ENCODE measurements around the gene KRTAP12-2.
"Not testable (repeated sequence)": the region's sequence is repeated elsewhere in the genome, so short reads cannot be mapped to it uniquely, and the experiment has no call there.

Gene KRTAP12-2

GRCh38 chr21:44702111-44702972, 35.6 kb upstream of the KRTAP12-2 start:
- no peak for DNase-seq

DNA sequence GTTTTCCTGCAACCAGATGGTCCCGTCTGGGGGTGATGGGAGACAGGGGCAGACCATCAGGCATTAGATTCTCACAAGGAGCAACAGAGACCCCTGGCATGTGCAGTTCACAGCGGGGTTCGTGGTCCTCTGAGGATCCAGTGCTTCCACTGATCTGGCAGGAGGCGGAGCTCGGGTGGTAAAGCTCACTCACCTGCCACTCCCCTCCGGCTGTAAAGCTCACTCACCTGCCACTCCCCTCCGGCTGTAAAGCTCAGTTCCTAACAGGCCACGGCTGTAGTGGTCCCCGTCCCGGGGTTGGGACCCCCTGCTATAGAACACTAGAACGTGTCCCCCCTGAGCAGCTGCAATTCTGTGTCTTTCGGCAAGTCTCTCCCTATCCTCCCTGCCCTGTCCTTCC, 34.8 kb upstream of the KRTAP12-2 start:
- DNase-seq, result no peak

- no peak for DNase-seq
These were observed 34.3 kb upstream of the KRTAP12-2 start for GRCh38 chr21:44701023-44701400.

DNA sequence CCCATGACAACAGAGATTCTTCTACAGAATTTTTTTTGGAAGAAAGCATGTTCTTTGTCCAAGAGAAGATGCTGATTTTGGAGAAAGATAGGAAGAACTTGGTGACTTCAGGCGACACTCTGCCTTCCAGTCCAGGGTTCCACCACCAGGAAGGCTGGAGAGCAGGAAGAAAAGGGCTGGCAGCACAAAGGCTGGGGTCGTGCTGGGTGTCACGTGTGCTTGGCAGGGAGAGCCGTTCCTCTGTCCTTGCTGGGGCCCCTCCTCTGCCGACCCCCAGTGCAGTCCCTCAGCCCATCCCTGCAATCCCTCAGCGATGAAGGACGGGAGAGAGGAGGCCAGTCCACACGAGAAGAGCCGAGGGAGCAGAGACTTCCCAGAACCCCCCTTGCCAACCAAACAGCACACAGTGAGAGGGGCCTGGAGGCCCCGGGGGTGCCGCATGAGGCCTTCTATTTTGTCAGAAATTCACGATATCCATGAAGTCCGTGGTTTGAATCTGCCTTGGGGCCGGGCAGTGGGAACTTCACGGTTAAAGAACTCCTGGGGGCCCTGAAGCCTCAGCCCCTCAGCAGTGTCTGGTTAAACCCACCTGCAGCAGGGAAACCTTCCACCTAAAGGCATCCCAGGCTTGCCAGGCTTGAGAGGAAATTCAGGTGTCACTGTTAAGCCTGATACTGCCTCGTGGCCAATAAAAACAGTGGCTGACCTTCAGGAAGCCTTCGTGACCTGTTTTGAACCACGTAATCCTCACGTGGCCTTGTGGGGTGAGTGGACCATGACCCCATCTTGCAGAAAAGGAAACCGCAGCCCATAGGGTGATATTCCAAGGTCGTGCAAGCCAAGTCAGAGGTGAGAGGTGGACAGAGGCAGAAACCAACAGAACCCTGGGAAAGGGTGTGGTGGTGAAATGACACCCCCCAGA, 33.6 kb upstream of the KRTAP12-2 start:
- DNase-seq, result no peak

DNA sequence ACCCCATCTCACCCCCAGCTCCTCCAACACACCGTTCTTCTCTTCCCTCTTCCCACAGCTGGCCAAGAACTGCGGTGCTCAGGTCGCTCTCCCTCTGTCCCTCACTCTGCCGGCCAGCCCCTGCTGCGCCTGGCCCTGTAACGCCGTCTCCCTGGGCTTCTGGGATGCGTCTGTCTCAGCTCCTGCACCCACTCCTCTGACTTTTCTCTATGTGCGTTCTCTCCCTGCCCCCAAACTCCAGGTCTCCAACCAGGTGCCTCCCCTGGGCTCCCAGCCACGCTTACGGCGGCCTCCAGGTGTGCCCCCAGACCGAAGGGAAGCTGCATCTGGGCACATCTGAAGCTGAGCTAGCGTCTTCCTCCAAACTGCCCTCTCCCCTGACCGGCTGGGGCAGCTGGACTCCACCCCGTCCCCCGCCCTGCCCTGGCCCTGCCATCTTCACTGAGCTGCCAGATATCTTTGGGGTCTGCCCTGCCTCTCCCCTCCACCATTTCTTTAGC, 32.8 kb upstream of the KRTAP12-2 start:
- no peak for DNase-seq

DNA sequence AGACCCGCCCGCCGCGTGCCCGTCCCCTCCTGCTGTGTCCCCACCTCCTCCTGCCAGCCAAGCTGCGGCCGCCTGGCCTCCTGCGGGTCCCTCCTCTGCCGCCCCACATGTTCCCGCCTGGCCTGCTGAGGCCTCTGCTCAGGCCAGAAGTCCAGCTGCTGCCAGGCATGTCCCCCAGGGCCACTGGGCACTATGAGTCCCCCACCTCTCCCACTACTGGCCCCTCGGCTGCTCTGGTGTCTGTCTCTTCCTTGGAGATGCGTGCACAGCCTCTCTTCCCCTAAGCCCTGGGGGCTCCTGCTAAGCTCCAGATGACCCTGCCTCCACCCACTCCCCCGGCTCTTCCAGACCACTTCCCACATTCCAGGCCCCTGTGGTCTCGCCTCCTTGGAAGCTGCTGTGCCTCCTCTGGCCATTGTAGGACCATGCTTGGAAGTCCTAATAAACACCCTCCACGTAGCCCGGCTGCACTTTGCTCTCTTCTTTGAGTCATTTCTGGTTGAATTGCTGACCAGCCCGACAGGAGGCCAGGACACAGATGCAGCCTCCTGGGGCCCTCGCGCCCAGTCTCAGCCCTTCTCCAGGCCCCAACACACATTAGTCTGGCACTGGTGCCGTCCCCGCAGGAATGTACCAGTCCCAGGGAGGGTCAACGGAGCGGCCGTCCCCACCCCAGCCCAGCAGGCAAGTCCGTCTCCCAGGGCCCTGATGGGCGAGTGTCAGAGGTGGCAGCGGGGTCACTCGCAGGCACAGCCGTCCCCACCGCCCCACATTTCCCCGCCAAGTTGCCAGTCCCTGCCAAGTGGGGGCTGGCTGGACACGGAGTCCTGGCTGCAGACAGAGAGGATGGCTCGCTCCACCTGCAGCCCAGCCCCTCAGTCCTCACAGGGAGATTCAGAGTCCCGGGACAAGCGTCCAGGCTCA, 31.3 kb upstream of the KRTAP12-2 start:
- no peak for DNase-seq

DNA sequence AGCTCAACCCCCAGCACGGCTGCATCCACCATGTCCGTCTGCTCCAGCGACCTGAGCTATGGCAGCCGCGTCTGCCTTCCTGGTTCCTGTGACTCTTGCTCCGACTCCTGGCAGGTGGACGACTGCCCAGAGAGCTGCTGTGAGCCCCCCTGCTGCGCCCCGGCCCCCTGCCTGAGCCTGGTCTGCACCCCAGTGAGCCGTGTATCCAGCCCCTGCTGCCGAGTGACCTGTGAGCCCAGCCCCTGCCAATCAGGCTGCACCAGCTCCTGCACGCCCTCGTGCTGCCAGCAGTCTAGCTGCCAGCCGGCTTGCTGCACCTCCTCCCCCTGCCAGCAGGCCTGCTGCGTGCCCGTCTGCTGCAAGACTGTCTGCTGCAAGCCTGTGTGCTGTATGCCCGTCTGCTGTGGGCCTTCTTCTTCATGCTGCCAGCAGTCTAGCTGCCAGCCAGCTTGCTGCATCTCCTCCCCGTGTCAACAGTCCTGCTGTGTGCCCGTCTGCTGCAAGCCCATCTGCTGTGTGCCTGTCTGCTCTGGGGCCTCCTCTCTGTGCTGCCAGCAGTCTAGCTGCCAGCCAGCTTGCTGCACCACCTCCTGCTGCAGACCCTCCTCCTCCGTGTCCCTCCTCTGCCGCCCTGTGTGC, 30.6 kb upstream of the KRTAP12-2 start, which contains the start of gene KRTAP10-12:
Gene KRTAP10-12 (plus strand): TSS at position 1 of the 639 bp plus-strand sequence. CDS start 30 bp downstream, at position 31.
- DNase-seq, result not testable (repeated sequence)

GRCh38 chr21:44696572-44696971, 29.8 kb upstream of the KRTAP12-2 start:
- no peak for DNase-seq

GRCh38 chr21:44695641-44696040, 28.9 kb upstream of the KRTAP12-2 start:
- DNase-seq, result no peak

DNA sequence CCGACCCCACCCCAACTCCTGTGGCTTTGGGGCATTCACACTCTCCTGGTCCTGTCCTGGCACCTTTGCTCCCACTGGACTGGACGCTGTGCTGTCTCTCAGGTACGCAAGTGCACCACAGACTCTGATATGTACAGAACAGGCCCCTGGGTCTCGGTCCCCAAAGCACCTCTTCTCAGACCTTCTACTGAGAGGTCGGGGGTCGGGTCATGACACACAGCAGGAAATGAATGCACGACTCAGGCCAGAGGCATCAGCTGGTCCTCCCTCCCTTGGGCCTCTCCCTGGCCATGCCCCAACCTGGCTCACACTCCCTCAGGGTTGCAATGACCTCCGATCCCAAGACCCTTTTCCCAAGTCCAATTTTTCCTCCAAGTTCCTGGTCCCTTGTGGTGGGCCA, 28.5 kb upstream of the KRTAP12-2 start:
- no peak for DNase-seq

DNA sequence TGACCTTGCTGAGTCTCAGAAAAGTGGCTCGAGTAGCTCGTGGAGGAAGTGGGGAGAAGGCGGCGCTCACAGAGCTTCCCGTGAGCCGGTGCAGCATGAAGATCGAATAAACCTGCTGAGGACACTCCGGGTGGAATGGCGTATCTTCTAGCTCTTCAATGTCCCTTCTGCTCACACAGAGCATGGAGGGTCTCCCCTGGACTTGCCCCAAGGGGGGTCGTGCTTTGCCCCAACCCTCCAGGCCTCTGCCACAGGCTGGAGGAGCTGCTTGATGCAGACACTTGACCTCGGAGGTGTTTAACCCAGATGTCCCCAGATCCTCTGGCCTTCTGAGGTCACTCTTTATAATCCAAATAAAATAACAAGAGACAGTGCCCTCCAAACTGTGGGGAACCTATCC, 28.0 kb upstream of the KRTAP12-2 start:
- DNase-seq, result no peak

GRCh38 chr21:44692798-44693512, 26.2 kb upstream of the KRTAP12-2 start:
- DNase-seq, result no peak

DNA sequence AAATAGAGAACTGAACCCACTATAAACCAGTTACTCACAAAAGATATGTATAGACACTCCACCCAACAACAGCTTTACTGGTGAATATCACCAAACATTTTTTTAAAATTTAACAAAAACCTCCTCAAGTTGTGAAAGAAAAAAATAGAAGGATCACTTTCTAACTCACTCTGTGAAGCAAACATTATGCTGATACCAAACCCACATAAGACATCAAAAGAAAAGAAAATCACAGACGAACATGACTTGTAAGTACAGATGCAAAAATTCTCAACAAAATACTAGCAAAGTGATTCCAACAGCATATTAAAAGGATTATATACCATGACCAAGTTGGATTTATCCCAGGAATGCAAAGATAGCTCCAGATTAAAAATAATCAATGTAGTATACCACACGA, 25.0 kb upstream of the KRTAP12-2 start:
- DNase-seq, result no peak

DNA sequence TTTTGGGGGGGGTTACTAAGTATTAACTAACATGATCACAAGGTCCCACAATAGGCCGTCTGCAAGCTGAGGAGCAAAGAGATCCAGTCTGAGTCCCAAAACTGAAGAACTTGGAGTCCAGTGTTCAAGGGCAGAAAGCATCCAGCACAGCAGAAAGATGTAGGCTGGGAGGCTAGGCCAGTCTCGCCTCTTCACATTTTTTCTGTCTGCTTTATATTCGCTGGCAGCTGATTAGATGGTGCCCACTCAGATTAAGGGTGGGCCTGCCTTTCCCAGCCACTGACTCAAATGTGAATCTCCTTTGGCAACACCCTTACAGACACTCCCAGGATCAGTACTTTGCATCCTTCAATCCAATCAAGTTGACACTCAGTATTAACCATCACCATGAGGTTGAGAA, 23.0 kb upstream of the KRTAP12-2 start:
- not testable (repeated sequence) for DNase-seq

GRCh38 chr21:44687671-44688070, 20.9 kb upstream of the KRTAP12-2 start:
- DNase-seq, result no peak

DNA sequence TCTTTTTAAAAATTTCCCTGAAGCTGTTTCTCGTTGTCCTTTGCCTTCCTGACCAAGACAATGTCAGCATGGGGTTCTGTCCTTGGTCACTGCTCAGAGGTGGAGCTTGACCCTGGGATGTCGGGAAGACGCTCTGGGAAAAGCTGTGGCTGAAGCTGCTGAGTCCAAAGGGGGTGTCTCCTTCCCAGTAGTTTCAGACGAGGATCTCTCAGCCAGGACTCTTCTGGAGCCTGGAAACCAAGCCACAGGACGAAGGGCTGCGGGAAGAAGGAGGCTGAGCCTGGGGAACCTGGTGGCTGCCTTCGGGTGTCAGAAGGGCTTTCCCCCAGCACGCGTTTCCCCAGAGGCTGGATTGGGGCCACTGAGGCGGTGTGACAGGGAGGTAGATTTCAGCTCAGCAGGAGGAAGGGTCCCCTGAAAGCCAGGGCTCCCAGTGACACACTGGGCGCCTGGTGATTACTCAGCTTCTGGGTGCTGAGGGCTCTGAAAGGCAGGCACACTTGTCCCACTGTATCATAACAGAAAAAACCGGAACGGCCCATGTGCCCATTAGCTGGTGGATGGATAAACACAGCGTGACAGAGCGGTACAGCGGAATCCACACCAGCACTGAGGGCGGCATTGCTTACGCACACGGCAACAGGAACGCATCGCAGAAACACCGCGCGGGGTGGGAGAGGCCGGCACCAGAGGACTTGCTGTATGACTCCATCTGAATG, 20.3 kb upstream of the KRTAP12-2 start:
- no peak for DNase-seq

- DNase-seq, result no peak
These were observed 19.5 kb upstream of the KRTAP12-2 start for GRCh38 chr21:44686000-44686781.

DNA sequence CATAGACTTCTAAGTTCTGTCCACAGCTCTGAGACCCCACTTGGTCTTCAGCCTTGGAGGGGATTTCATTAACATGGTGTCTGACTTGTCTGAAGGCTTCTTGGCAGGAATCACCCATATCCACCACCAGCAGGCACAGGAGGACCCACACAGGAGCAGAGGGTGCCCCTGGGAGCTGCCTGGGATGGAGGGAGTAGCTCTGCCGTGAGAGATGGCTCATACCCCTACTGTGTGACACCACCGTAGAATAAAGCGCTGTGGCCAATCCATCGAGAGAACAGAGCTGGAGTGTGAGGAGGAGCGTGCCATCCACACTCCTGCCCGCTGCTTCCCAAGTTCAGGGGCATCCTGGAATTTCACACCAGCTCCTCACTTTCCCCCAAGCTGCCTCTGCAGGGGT, 18.3 kb upstream of the KRTAP12-2 start:
- DNase-seq, result not testable (repeated sequence)

DNA sequence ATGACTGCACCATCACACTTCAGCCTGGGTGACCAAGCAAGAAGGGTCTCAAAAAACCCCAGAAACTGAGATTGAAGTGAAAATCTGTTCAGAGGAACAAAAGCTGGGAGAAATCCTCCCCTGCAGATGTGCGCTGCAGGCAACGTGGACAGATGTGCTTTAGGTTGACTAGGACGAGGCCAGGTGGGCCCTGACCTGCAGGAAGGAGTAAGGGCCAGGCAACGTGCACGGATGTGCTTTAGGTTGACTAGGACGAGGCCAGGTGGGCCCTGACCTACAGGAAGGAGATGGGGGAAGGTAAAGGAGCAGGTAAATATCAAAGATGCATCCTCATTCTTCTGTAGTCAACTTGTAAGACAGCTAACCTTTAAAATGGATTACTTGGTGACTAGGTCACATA, 17.8 kb upstream of the KRTAP12-2 start:
- DNase-seq, result no peak

DNA sequence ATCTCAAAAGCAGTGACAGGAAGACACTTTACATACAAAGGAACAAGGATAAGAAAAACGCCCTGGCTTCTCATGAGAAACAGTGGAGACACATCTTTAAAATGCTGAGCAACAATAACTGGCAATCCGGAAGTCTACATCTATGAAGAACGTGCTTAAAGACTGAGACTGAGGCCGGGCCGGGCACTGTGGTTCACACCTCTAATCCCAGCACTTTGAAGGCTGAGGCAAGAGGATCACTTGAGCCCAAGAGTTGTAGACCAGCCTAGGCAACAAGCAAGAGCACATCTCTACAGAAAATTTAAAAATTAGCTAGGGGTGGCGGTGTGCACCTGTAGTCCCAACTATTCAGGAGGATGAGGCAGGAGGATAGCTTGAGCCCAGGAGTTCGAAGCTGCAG, 17.4 kb upstream of the KRTAP12-2 start:
- no peak for DNase-seq

Data from CD4-positive, alpha-beta T cell treated with Interleukin-21 for 1 hour (primary cell).